ENCODE data around the gene JPT2.
"Not testable (repeated sequence)": the region's sequence is repeated elsewhere in the genome, so short reads cannot be mapped to it uniquely, and the experiment has no call there.

Gene JPT2

GRCh38 chr16:1707193-1707790 is 29.2 kb downstream of the JPT2 start:
- no peak for DNase-seq (ENCODE audit: low read depth)

- no peak for DNase-seq (ENCODE audit: low read depth)
Observed at GRCh38 chr16:1708083-1708767, 30.1 kb downstream of the JPT2 start.

DNA sequence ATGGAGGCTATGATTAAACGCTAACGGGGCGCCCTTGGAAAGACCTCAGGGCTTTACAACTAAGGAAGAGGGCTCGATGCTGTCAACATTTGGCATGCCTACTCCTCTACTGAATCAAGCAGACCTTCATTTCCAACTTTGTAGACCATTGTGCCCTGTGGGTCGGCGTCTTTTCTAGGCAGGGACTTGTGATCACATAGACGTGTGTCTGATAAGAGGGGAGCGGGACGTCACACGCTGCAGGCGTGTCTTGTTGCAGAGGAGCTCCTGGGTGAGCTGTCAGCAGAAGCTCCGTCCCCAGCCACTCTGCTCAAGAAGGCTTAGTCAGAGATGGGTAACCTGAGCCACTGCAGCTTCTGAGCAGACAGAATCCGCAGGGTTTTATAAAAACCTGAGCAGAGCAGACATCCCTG is 30.7 kb downstream of the JPT2 start:
- no peak for DNase-seq (ENCODE audit: low read depth)

DNA sequence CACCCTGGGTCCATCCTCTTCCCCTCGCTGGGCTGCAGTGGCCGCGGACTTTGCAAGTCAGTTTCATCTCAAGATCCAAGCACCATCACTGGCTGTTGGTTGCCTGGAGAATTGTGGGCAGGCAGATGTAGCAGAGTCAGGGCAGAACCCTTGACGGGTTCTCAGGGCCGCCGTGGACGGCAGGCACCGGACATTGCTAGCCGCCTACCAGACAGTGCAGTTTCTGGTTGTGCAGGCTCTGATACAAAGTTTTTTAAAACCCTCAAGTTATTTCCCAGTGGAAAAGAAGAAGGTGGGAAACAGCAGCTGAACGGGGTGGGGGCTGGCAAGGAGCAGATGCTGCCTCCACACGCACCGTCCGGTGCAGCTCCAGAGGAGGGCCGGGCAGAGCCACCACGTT is 31.3 kb downstream of the JPT2 start:
- no peak for DNase-seq (ENCODE audit: low read depth)

- no peak for DNase-seq (ENCODE audit: low read depth)
Observed at GRCh38 chr16:1710811-1711507, 32.9 kb downstream of the JPT2 start.

GRCh38 chr16:1712791-1713261 is 34.7 kb downstream of the JPT2 start:
- no peak for DNase-seq (ENCODE audit: low read depth)

GRCh38 chr16:1713331-1713730 is 35.3 kb downstream of the JPT2 start:
- no peak for DNase-seq (ENCODE audit: low read depth)

- no peak for DNase-seq (ENCODE audit: low read depth)
Observed at GRCh38 chr16:1713933-1714332, 35.9 kb downstream of the JPT2 start.

DNA sequence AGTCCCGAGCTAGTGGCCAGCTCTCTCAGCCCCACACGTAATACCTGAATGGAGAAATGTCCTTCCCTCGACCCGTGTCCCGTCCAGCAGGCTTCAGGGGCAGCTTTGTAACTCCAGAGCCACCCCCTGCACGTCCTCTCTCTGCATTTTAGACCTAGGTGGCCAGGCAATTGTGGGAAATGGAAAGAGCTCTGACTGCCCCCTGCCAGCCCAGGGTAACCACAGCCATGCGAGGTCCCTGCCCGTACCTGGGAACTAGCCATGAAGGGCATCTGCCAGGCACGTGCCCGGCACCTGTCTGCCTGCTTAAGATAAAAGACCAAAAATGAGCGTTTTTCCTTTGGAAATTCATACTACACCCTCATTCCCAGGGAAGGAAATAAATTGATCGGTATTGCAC is 37.1 kb downstream of the JPT2 start:
- DNase-seq (ENCODE audit: low read depth), result no peak

DNA sequence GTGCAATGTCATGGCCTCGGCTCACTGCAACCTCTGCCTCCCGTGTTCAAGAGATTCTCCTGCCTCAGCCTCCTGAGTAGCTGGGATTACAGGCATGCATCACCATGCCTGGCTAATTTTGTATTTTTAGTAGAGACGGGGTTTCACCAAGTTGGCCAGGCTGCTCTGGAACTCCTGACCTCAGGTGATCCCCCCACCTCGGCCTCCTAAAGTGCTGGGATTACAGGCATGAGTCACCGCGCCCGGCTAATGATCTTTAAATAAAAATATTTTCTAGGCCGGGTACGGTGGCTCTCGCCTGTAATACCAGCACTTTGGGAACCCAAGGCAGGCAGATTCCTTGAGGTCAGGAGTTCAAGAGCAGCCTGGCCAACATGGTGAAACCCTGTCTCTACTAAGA is 40.2 kb downstream of the JPT2 start:
- DNase-seq (ENCODE audit: low read depth), result not testable (repeated sequence)

GRCh38 chr16:1719559-1720229 is 41.6 kb downstream of the JPT2 start:
- DNase-seq (ENCODE audit: low read depth), result not testable (repeated sequence)

- DNase-seq (ENCODE audit: low read depth), result no peak
Observed at GRCh38 chr16:1721372-1721771, 43.3 kb downstream of the JPT2 start.

- DNase-seq (ENCODE audit: low read depth), result no peak
Observed at GRCh38 chr16:1723450-1724147, 45.5 kb downstream of the JPT2 start.

GRCh38 chr16:1724491-1724890 is 46.4 kb downstream of the JPT2 start:
- DNase-seq (ENCODE audit: low read depth), result no peak

- no peak for DNase-seq (ENCODE audit: low read depth)
Observed at GRCh38 chr16:1726661-1727502, 48.8 kb downstream of the JPT2 start.

DNA sequence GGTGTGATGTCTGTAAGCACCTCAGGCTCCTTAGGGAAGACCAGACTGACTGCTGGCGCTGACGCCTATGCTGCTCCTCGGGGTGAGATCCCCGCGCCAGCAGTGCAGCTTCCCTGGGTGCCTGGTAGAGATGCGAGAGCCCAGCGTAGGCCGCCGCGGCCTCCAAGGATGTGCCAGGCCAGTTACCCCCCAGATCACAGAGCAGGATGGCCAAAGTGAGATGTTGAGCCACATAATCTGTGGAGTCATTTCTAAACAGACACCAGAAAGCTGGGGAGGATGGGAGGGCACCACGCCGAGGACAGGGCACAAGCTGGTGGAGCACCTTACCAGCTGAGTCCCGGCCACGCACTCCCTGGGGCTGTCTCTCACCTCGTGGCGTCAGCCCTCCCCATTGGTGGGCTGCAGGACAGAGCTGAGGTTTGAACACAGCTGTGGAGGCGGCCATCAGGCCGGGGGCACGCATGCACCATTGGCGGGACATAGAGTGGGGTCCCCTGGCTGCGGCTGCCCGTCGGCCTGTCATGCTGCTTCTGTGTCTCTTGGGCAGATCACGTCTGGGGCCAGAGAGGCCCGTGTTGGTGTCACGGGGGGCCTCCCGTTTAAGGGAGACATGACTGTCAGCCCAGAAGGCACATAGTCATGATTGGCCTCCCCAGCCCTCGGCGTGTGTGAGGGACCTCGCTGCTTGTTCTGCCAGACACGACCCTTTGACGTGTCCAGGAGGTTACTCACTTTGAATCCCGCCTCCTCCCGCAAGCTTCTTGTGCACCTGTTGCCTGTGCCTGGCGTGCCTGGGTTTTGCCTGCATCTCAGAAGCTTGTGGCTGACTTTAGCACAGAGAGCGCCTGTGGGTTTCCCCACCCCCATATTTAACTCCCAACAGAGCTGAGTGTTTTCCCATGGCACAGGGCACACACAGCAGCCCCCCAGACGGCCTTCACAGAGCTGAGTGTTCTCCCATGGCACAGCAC is 49.9 kb downstream of the JPT2 start:
- no peak for DNase-seq (ENCODE audit: low read depth)

GRCh38 chr16:1729026-1729425 is 50.9 kb downstream of the JPT2 start:
- no peak for DNase-seq (ENCODE audit: low read depth)

DNA sequence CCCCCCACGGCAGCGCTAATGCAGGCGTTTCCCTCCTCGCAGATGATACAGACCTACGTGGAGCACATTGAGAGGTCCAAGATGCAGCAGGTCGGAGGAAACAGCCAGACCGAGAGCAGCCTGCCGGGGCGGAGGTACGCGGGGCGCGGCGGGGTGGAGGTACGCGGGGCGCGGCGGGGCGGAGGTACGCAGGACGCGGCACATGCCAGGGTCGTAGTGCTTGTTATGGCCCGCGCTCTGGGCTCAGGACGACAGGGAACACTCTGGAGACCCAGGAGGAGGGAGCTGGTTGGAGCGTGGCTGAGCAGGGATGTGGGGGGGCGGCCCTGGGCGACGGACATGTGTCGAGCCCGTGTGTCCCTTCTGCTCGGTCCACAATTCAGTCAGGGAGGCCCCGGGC is 51.4 kb downstream of the JPT2 start:
- DNase-seq (ENCODE audit: low read depth), result no peak

GRCh38 chr16:1731073-1731472 is 53.0 kb downstream of the JPT2 start:
- DNase-seq (ENCODE audit: low read depth), result no peak

DNA sequence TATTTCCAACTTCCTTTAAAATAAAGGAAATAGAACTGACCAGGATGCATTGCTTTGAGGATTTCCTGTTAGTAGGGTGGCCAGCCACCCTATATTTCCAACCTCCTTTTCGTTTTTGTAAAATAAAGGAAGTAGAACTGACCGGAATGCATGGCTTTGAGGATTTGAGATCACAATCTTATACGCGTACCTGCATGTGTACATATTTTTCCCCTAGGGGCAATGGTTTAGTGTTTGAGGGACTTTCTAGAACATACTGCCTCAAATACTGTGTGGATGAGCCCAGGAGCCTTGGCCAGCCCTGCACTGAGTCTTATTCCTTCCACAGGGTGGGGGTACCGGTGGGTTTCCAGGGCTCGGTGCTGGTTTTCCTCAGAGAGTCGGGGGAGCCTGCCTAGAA is 53.5 kb downstream of the JPT2 start:
- DNase-seq (ENCODE audit: low read depth), result no peak
